LoVo (cell line): Measurements from ENCODE around the gene TRNP1.

Experiments used
- DNase-seq: peaks from one replicate; pipeline ENCODE4 v3.0.0-alpha.2; 2016; ENCODE audit warnings: low spot score

TRNP1 gene

GRCh38 chr1:27026621-27027574, 33.4 kb downstream of the TRNP1 start:
- no peak for DNase-seq

- DNase-seq, result no peak
Measured at GRCh38 chr1:27027575-27028250, 34.2 kb downstream of the TRNP1 start.

- no peak for DNase-seq
Measured at GRCh38 chr1:27029517-27029916, 36.0 kb downstream of the TRNP1 start.

GRCh38 chr1:27031235-27032118, 38.0 kb downstream of the TRNP1 start:
- no peak for DNase-seq

GRCh38 chr1:27032119-27032461, 38.6 kb downstream of the TRNP1 start:
- no peak for DNase-seq

GRCh38 chr1:27033043-27033746, 39.7 kb downstream of the TRNP1 start:
- no peak for DNase-seq

- no peak for DNase-seq
Measured at GRCh38 chr1:27035344-27035743, 41.9 kb downstream of the TRNP1 start.

- DNase-seq, result no peak
Measured at GRCh38 chr1:27036718-27037117, 43.2 kb downstream of the TRNP1 start.

GRCh38 chr1:27037518-27037917, 44.0 kb downstream of the TRNP1 start:
- DNase-seq, result no peak

GRCh38 chr1:27038020-27038419, 44.5 kb downstream of the TRNP1 start:
- DNase-seq, result no peak

- no peak for DNase-seq
Measured at GRCh38 chr1:27042670-27043069, 49.2 kb downstream of the TRNP1 start.

GRCh38 chr1:27044613-27045151, 51.2 kb downstream of the TRNP1 start:
- peak; percentile 83 for DNase-seq

GRCh38 chr1:27045973-27046558, 52.6 kb downstream of the TRNP1 start:
- DNase-seq, result peak; percentile 56

GRCh38 chr1:27047914-27048313, 54.4 kb downstream of the TRNP1 start:
- DNase-seq, result no peak

GRCh38 chr1:27049100-27049499, 55.6 kb downstream of the TRNP1 start:
- no peak for DNase-seq

GRCh38 chr1:27049607-27050006, 56.1 kb downstream of the TRNP1 start:
- DNase-seq, result no peak
